NT2/D1 (cell line): ENCODE measurements around the gene CACNA1S.

Experiments
- DNase-seq: peaks from one replicate; pipeline ENCODE4 v3.0.0-alpha.2; 2011; ENCODE audit warnings: low read depth, low spot score
- H3K27me3 ChIP-seq: 2 replicates; pipeline ENCODE4 v1.6.0; 2011; ENCODE audit warnings: mild to moderate bottlenecking; ENCODE audit not compliant: insufficient read length, insufficient read depth
- H3K36me3 ChIP-seq: 2 replicates; pipeline ENCODE4 v1.6.1; 2011; ENCODE audit warnings: mild to moderate bottlenecking, low read length, mixed read lengths; ENCODE audit not compliant: insufficient read depth, insufficient read length
- H3K4me1 ChIP-seq: 2 replicates; pipeline ENCODE4 v1.5.1; 2011; ENCODE audit not compliant: insufficient read depth, insufficient read length
- H3K4me3 ChIP-seq: 2 replicates; pipeline ENCODE4 v1.5.1; 2011; ENCODE audit warnings: low read depth; ENCODE audit not compliant: insufficient read length
- H3K9ac ChIP-seq: 2 replicates; pipeline ENCODE4 v1.6.0; 2011; ENCODE audit warnings: low read depth; ENCODE audit not compliant: insufficient read length
- H3K9me3 ChIP-seq: 2 replicates; pipeline ENCODE4 v1.5.1; 2011; ENCODE audit warnings: mild to moderate bottlenecking, low read length; ENCODE audit not compliant: insufficient read depth
- SUZ12 ChIP-seq: IDR thresholded peaks from 2 replicates; pipeline ENCODE4 v1.6.1; 2011; ENCODE audit not compliant: insufficient read length, insufficient read depth; ENCODE audit errors: extremely low read depth
- YY1 ChIP-seq: IDR thresholded peaks from 2 replicates; pipeline ENCODE4 v1.6.1; 2011; ENCODE audit not compliant: insufficient read length, insufficient read depth
- ZNF274 ChIP-seq: IDR thresholded peaks from 2 replicates; pipeline ENCODE4 v1.6.1; 2011; ENCODE audit warnings: mild to moderate bottlenecking, low read depth, low read length

Gene CACNA1S

GRCh38 chr1:201096041-201096461, 16.2 kb downstream of the CACNA1S start:
- Histone ChIP-seq H3K27me3 (peaks cover 37% of the 10 kb centered on the region), H3K4me1 (peaks cover 26% of the 10 kb centered on the region), H3K4me3 (no peak overlapping the region), H3K9ac (no peak overlapping the region), H3K9me3 (no peaks in the 10 kb centered on the region), H3K36me3 (no peaks in the 10 kb centered on the region)
- DNase-seq = no peak
- TF ChIP-seq SUZ12 (no peak), ZNF274 (no peak), YY1 (no peak)

GRCh38 chr1:201095581-201095980, 16.6 kb downstream of the CACNA1S start:
- H3K4me1 ChIP-seq = peaks cover 26% of the 10 kb centered on the region
- H3K4me3 ChIP-seq = no peak overlapping the region
- no peaks in the 10 kb centered on the region for H3K36me3 ChIP-seq
- H3K9ac ChIP-seq = no peak overlapping the region
- H3K27me3 ChIP-seq = peaks cover 34% of the 10 kb centered on the region
- DNase-seq = no peak
- TF ChIP-seq SUZ12 (no peak), YY1 (no peak), ZNF274 (no peak)
- no peaks in the 10 kb centered on the region for H3K9me3 ChIP-seq

- Histone ChIP-seq H3K27me3 (peaks cover 29% of the 10 kb centered on the region), H3K4me3 (no peak overlapping the region), H3K9ac (no peak overlapping the region), H3K9me3 (no peaks in the 10 kb centered on the region), H3K36me3 (no peaks in the 10 kb centered on the region), H3K4me1 (peaks cover 21% of the 10 kb centered on the region)
- TF ChIP-seq SUZ12 (no peak), ZNF274 (no peak), YY1 (no peak)
- DNase-seq = no peak
Measured at GRCh38 chr1:201094832-201095231, 17.4 kb downstream of the CACNA1S start.

- Histone ChIP-seq H3K9ac (no peak overlapping the region), H3K4me1 (peaks cover 20% of the 10 kb centered on the region), H3K4me3 (no peak overlapping the region), H3K9me3 (no peaks in the 10 kb centered on the region), H3K27me3 (peaks cover 24% of the 10 kb centered on the region), H3K36me3 (no peaks in the 10 kb centered on the region)
- no peak for DNase-seq
- TF ChIP-seq SUZ12 = no peak
- TF ChIP-seq YY1 = no peak
- TF ChIP-seq ZNF274 = no peak
Measured at GRCh38 chr1:201093962-201094361, 18.3 kb downstream of the CACNA1S start.

GRCh38 chr1:201093561-201093960, 18.7 kb downstream of the CACNA1S start:
- TF ChIP-seq SUZ12 (no peak), YY1 (no peak), ZNF274 (no peak)
- peaks cover 24% of the 10 kb centered on the region for H3K27me3 ChIP-seq

GRCh38 chr1:201092738-201093137, 19.5 kb downstream of the CACNA1S start:
- H3K4me1 ChIP-seq = peaks cover 20% of the 10 kb centered on the region
- DNase-seq = no peak
- H3K27me3 ChIP-seq = peaks cover 20% of the 10 kb centered on the region
- no peaks in the 10 kb centered on the region for H3K36me3 ChIP-seq
- H3K9ac ChIP-seq = no peak overlapping the region
- TF ChIP-seq SUZ12 (no peak), YY1 (no peak), ZNF274 (no peak)
- no peak overlapping the region for H3K4me3 ChIP-seq
- H3K9me3 ChIP-seq = no peaks in the 10 kb centered on the region

More at GRCh38 chr1:201093561-201093960, 18.7 kb downstream of the CACNA1S start:
- no peak overlapping the region for H3K9ac ChIP-seq
- DNase-seq = no peak
- H3K9me3 ChIP-seq = no peaks in the 10 kb centered on the region
- H3K4me1 ChIP-seq = peaks cover 20% of the 10 kb centered on the region
- no peak overlapping the region for H3K4me3 ChIP-seq
- H3K36me3 ChIP-seq = no peaks in the 10 kb centered on the region

- H3K27me3 ChIP-seq = peaks cover 11% of the 10 kb centered on the region
- no peak for DNase-seq
- H3K36me3 ChIP-seq = no peaks in the 10 kb centered on the region
- TF ChIP-seq SUZ12 (no peak), YY1 (no peak), ZNF274 (no peak)
- no peaks in the 10 kb centered on the region for H3K9me3 ChIP-seq
- H3K4me3 ChIP-seq = no peak overlapping the region
- H3K9ac ChIP-seq = no peak overlapping the region
- peaks cover 17% of the 10 kb centered on the region for H3K4me1 ChIP-seq
Measured at GRCh38 chr1:201091256-201091655, 21.0 kb downstream of the CACNA1S start.

- Histone ChIP-seq H3K9me3 (no peaks in the 10 kb centered on the region), H3K9ac (no peak overlapping the region), H3K27me3 (peaks cover 5% of the 10 kb centered on the region), H3K4me1 (peaks cover 17% of the 10 kb centered on the region), H3K4me3 (no peak overlapping the region), H3K36me3 (no peaks in the 10 kb centered on the region)
- no peak for TF ChIP-seq ZNF274
- no peak for DNase-seq
Measured at GRCh38 chr1:201090541-201090940, 21.7 kb downstream of the CACNA1S start.
